GM12878 (cell line): Measurements from ENCODE around the gene MISFA. TPM values are rescaled to one million over a fixed set of nuclear protein-coding genes. Genes with fewer than 3 reads are reported as not detected.

Source experiments
- BMI1 ChIP-seq: fragments of 450-650 bp; IDR thresholded peaks from 2 replicates; pipeline ENCODE4 v1.6.1; 2016; ENCODE audit warnings: mild to moderate bottlenecking, moderate library complexity, borderline replicate concordance
- EZH2 ChIP-seq: IDR thresholded peaks from 2 replicates; pipeline ENCODE4 v1.6.1; 2012; ENCODE audit warnings: low read depth, mild to moderate bottlenecking, control low read depth, inconsistent platforms, low read length, borderline replicate concordance; ENCODE audit not compliant: control insufficient read depth
- FOS ChIP-seq: IDR thresholded peaks from 3 replicates; pipeline ENCODE4 v1.6.1; 2011; ENCODE audit warnings: borderline replicate concordance; ENCODE audit not compliant: insufficient read length; ENCODE audit errors: extremely low read depth
- HCFC1 ChIP-seq: fragments of 150-350 bp; IDR thresholded peaks from 2 replicates; pipeline ENCODE4 v1.6.1; 2014; ENCODE audit warnings: low read length
- KDM1A ChIP-seq: fragments of 200-600 bp; sonication (generic); IDR thresholded peaks from 2 replicates; pipeline ENCODE4 v1.6.1; 2016; ENCODE audit warnings: borderline replicate concordance
- KLF5 ChIP-seq: fragments of 450-650 bp; IDR thresholded peaks from 2 replicates; pipeline ENCODE4 v1.6.1; 2014; ENCODE audit warnings: mild to moderate bottlenecking; ENCODE audit not compliant: partially characterized antibody
- LARP7 ChIP-seq: fragments of 450-650 bp; IDR thresholded peaks from 2 replicates; pipeline ENCODE4 v1.6.1; 2017; ENCODE audit warnings: mild to moderate bottlenecking
- NR2C2 ChIP-seq: IDR thresholded peaks from 2 replicates; pipeline ENCODE4 v1.6.1; 2011; ENCODE audit warnings: borderline replicate concordance, low read depth; ENCODE audit not compliant: control insufficient read depth, insufficient read length
- PAX8 ChIP-seq: fragments of 450-650 bp; IDR thresholded peaks from 2 replicates; pipeline ENCODE4 v1.6.1; 2017; ENCODE audit warnings: mild to moderate bottlenecking, moderate library complexity
- RCOR1 ChIP-seq: conservative IDR thresholded peaks from 2 replicates; pipeline ENCODE4 v1.6.1; 2012; ENCODE audit warnings: low read depth, low read length, improper control_type of control experiment
- RELA ChIP-seq: fragments of 450-650 bp; IDR thresholded peaks from 2 replicates; pipeline ENCODE4 v1.8.0; 2014; ENCODE audit warnings: borderline replicate concordance; ENCODE audit not compliant: partially characterized antibody
- SPI1 ChIP-seq: IDR thresholded peaks from 2 replicates; pipeline ENCODE4 v1.6.1; 2011; ENCODE audit warnings: low read depth, mild to moderate bottlenecking, low read length, moderate library complexity, borderline replicate concordance; ENCODE audit not compliant: insufficient read depth
- SRF ChIP-seq, 2 experiments: IDR thresholded peaks; 2 replicates each; pipeline ENCODE4 v1.6.1; 2011; ENCODE audit warnings: low read depth in 2 of 2, low read length in 2 of 2, mild to moderate bottlenecking in 1 of 2, moderate library complexity in 1 of 2
- STAT1 ChIP-seq: fragments of 450-650 bp; conservative IDR thresholded peaks from 2 replicates; pipeline ENCODE4 v1.6.1; 2014; ENCODE audit warnings: antibody characterized with exemption, mild to moderate bottlenecking
- STAT3 ChIP-seq: IDR thresholded peaks from 2 replicates; pipeline ENCODE4 v1.6.1; 2011; ENCODE audit warnings: low read depth, low read length, improper control_type of control experiment
- ZNF217 ChIP-seq: fragments of 450-650 bp; IDR thresholded peaks from 2 replicates; pipeline ENCODE4 v1.6.1; 2017; ENCODE audit warnings: antibody characterized with exemption, mild to moderate bottlenecking
- polyA plus RNA-seq, 11 experiments: library from polyadenylated mRNA; depleted of rRNA in 4 of 11; unstranded in 6 of 11; stranded (reverse) in 5 of 11; fragments of >200 nt; fragmentation: Nextera tagmentation in 4 of 11; fragmentation: Illumina TruSeq in 1 of 11; extraction: Ambion mirVana in 4 of 11; extraction: Trizol in 1 of 11; gene quantifications; 1 replicate in 1 of 11; 2 replicates in 10 of 11; pipeline versions ENCODE4 v1.2.1 to v1.2.3, GENCODE V29; 2011 to 2016; ENCODE audit warnings: inconsistent platforms in 2 of 11, missing spikeins in 2 of 11, low read depth in 1 of 11
- total RNA-seq, 4 experiments: library from RNA; depleted of rRNA in 3 of 4; stranded (reverse); fragments of >200 nt in 3 of 4; fragmentation: Illumina TruSeq in 1 of 4; extraction: Trizol in 1 of 4; gene quantifications; 2 replicates each; pipeline versions ENCODE4 v1.2.1 to v1.2.3, GENCODE V29; 2013 to 2021
- TF ChIP-seq, protein P1 (sequence below): IDR thresholded peaks from 2 replicates; pipeline ENCODE4 v1.6.1; 2012; ENCODE audit warnings: low read depth, low read length, improper control_type of control experiment
- TF ChIP-seq, protein P2 (sequence below): fragments of 450-650 bp; IDR thresholded peaks from 2 replicates; pipeline ENCODE4 v1.6.1; 2018; ENCODE audit warnings: mild to moderate bottlenecking, low read depth, moderate library complexity; ENCODE audit not compliant: partially characterized antibody
- TF ChIP-seq, protein P3 (sequence below): fragments of 450-650 bp; IDR thresholded peaks from 2 replicates; pipeline ENCODE4 v1.6.1; 2017; ENCODE audit warnings: mild to moderate bottlenecking, moderate library complexity

Gene MISFA
- total and polyA plus RNA-seq, 10 of the 15 experiments (the other 5 are each of a cell fraction or from before 2014, with no cell fraction given) = 0.88 to 4.6 (median 2.3) TPM; not detected in 1

DNA sequence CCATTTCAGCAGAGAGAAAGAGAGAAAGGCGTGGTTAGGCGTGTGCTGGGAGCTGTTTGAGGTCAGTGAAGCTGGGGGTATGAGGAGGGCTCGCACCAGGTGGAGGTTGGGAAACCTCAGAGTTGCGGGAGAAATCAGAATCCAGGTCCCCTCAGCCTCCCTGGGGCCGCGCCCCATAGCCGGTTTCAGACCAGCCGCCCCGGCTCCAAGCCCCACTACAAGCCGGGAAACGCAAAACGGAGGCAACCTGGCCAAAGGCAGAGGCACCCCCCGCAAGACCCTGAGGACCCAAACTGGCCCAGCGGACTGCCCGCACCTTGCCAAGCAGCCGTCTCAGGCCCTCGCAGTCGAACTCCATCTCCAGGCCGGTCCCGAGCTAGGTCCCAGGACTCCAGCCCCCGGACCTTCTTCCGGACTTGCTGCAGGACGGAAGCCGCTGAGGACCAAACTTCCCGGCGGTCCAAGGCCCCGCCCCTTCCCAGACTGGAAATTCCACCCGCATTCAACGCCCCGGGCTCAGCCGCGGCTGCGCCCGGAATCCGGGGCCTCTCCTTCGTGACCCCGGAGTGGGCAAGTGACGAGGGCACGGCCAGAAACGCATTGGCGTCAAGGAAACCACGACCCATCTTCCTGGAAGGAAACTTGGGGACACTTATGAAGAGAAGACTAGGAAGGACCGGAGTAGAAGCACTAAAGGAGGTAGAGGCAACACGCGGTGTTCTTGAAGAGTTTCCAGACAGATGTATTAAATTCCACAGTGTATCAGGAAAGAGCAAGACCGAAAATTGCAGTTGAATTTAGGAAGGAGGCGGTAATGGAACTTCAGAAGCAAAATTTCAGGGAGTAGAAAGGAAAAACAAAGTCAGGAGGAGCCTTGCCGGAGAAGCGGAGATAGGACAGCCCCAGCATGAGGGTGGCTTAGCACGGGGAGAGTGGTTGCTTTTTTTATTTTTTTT, 11.0 kb upstream of the MISFA start, which contains the start of gene UEVLD (continued):
- peak; percentile 71 for TF ChIP-seq LARP7
- no peak for TF ChIP-seq FOS
- no peak for TF ChIP-seq SRF (IDR thresholded peaks at IDR 0.05; ENCODE audit: low read depth in 2 of 2, low read length in 2 of 2)
- TF ChIP-seq RELA = peak; percentile 45
- TF ChIP-seq STAT3 = no peak
- 0 out of 2 replicates have a peak, but pooled peaks have one; percentile 48 for TF ChIP-seq RCOR1
- no peak for TF ChIP-seq HCFC1
- TF ChIP-seq, protein P1, sequence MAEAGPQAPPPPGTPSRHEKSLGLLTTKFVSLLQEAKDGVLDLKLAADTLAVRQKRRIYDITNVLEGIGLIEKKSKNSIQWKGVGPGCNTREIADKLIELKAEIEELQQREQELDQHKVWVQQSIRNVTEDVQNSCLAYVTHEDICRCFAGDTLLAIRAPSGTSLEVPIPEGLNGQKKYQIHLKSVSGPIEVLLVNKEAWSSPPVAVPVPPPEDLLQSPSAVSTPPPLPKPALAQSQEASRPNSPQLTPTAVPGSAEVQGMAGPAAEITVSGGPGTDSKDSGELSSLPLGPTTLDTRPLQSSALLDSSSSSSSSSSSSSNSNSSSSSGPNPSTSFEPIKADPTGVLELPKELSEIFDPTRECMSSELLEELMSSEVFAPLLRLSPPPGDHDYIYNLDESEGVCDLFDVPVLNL = no peak
- TF ChIP-seq, protein P2, sequence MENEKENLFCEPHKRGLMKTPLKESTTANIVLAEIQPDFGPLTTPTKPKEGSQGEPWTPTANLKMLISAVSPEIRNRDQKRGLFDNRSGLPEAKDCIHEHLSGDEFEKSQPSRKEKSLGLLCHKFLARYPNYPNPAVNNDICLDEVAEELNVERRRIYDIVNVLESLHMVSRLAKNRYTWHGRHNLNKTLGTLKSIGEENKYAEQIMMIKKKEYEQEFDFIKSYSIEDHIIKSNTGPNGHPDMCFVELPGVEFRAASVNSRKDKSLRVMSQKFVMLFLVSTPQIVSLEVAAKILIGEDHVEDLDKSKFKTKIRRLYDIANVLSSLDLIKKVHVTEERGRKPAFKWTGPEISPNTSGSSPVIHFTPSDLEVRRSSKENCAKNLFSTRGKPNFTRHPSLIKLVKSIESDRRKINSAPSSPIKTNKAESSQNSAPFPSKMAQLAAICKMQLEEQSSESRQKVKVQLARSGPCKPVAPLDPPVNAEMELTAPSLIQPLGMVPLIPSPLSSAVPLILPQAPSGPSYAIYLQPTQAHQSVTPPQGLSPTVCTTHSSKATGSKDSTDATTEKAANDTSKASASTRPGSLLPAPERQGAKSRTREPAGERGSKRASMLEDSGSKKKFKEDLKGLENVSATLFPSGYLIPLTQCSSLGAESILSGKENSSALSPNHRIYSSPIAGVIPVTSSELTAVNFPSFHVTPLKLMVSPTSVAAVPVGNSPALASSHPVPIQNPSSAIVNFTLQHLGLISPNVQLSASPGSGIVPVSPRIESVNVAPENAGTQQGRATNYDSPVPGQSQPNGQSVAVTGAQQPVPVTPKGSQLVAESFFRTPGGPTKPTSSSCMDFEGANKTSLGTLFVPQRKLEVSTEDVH = peak; percentile 40
- no peak for TF ChIP-seq BMI1
- no peak for TF ChIP-seq SPI1
- TF ChIP-seq KLF5 = no peak
- TF ChIP-seq PAX8 = no peak
- TF ChIP-seq STAT1 = no peak
- no peak for TF ChIP-seq EZH2
- TF ChIP-seq NR2C2 = no peak
- no peak for TF ChIP-seq KDM1A
- TF ChIP-seq, protein P3, sequence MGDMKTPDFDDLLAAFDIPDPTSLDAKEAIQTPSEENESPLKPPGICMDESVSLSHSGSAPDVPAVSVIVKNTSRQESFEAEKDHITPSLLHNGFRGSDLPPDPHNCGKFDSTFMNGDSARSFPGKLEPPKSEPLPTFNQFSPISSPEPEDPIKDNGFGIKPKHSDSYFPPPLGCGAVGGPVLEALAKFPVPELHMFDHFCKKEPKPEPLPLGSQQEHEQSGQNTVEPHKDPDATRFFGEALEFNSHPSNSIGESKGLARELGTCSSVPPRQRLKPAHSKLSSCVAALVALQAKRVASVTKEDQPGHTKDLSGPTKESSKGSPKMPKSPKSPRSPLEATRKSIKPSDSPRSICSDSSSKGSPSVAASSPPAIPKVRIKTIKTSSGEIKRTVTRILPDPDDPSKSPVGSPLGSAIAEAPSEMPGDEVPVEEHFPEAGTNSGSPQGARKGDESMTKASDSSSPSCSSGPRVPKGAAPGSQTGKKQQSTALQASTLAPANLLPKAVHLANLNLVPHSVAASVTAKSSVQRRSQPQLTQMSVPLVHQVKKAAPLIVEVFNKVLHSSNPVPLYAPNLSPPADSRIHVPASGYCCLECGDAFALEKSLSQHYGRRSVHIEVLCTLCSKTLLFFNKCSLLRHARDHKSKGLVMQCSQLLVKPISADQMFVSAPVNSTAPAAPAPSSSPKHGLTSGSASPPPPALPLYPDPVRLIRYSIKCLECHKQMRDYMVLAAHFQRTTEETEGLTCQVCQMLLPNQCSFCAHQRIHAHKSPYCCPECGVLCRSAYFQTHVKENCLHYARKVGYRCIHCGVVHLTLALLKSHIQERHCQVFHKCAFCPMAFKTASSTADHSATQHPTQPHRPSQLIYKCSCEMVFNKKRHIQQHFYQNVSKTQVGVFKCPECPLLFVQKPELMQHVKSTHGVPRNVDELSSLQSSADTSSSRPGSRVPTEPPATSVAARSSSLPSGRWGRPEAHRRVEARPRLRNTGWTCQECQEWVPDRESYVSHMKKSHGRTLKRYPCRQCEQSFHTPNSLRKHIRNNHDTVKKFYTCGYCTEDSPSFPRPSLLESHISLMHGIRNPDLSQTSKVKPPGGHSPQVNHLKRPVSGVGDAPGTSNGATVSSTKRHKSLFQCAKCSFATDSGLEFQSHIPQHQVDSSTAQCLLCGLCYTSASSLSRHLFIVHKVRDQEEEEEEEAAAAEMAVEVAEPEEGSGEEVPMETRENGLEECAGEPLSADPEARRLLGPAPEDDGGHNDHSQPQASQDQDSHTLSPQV = 0 out of 2 replicates have a peak, but pooled peaks have one; percentile 44
- no peak for TF ChIP-seq ZNF217
